Subcutaneous abdominal adipose tissue (tissue), 5 donors: ENCODE measurements around the gene CDC42BPG.

Experiments
- H3K27ac ChIP-seq: one replicate; pipeline ENCODE4 v1.7.0; 2013; ENCODE audit warnings: low read depth, mild to moderate bottlenecking, inconsistent platforms, low read length, moderate library complexity
- H3K27me3 ChIP-seq, 5 donors: one replicate each; pipeline ENCODE4 v1.7.0; 2013; ENCODE audit warnings: low read length in 5 of 5, inconsistent platforms in 1 of 5; ENCODE audit not compliant: control insufficient read depth in 5 of 5, insufficient read depth in 4 of 5
- H3K36me3 ChIP-seq, 5 donors: one replicate each; pipeline ENCODE4 v1.7.0; 2013; ENCODE audit warnings: low read length in 5 of 5; ENCODE audit not compliant: control insufficient read depth in 5 of 5, insufficient read depth in 5 of 5
- H3K4me1 ChIP-seq, 5 donors: one replicate each; pipeline ENCODE4 v1.7.0; 2013; ENCODE audit warnings: low read length in 5 of 5, mild to moderate bottlenecking in 3 of 5, moderate library complexity in 1 of 5; ENCODE audit not compliant: control insufficient read depth in 5 of 5, insufficient read depth in 5 of 5
- H3K4me3 ChIP-seq, 5 donors: one replicate each; pipeline ENCODE4 v1.7.0; 2013; ENCODE audit warnings: low read length in 5 of 5, low read depth in 1 of 5
- H3K9ac ChIP-seq, 5 donors: one replicate each; pipeline ENCODE4 v1.7.0; 2013; ENCODE audit warnings: low read length in 5 of 5, mild to moderate bottlenecking in 4 of 5, moderate library complexity in 3 of 5
- H3K9me3 ChIP-seq, 5 donors: one replicate each; pipeline ENCODE4 v1.7.0; 2013; ENCODE audit warnings: low read length in 5 of 5; ENCODE audit not compliant: control insufficient read depth in 5 of 5
- donor health status: healthy.
- donor health status: healthy.
- donor health status: healthy.
- donor health status: healthy.
- donor health status: healthy.

CDC42BPG gene

GRCh38 chr11:64878494-64879243 is 34.2 kb upstream of the CDC42BPG start, which contains the start of gene EHD1:
Gene EHD1, minus strand, starts transcription at chr11:64878621. Its CDS starts 157 bp downstream, at chr11:64878464.
- Histone ChIP-seq H3K27me3 (no peaks in the 10 kb centered on the region), H3K9ac (peak within 1 kb of the TSS; percentile 84 to 98 (median 96)), H3K4me3 (peak within 1 kb of the TSS; percentile 90 to 100 (median 98)), H3K27ac (peak within 1 kb of the TSS; percentile 99), H3K4me1 (peaks cover 21 to 74% (median 68%) of the 10 kb centered on the region in 5 donors), H3K36me3 (peaks cover 0 to 13% (median 8%) of the 10 kb centered on the region in 5 donors), H3K9me3 (no peaks in the 10 kb centered on the region)

- peak overlapping the region; percentile 94 for H3K27ac ChIP-seq
- peak overlapping the region; percentile 86 to 100 (median 94) for H3K4me3 ChIP-seq
- no peaks in the 10 kb centered on the region for H3K9me3 ChIP-seq
- peaks cover 23 to 77% (median 71%) of the 10 kb centered on the region in 5 donors for H3K4me1 ChIP-seq
- peaks cover 0 to 17% (median 12%) of the 10 kb centered on the region in 5 donors for H3K36me3 ChIP-seq
- no peaks in the 10 kb centered on the region for H3K27me3 ChIP-seq
- H3K9ac ChIP-seq: peak overlapping the region; percentile 73 to 98 (median 96)
Observed at GRCh38 chr11:64878223-64878493, 33.7 kb upstream of the CDC42BPG start.

- Histone ChIP-seq H3K9me3 (no peaks in the 10 kb centered on the region), H3K9ac (peak overlapping the region; percentile 73 to 98 (median 96)), H3K36me3 (peaks cover 0 to 23% (median 18%) of the 10 kb centered on the region in 5 donors), H3K27ac (peak overlapping the region; percentile 94), H3K27me3 (no peaks in the 10 kb centered on the region), H3K4me3 (peak overlapping the region; percentile 90 to 100 (median 98)), H3K4me1 (peaks cover 23 to 83% (median 77%) of the 10 kb centered on the region in 5 donors)
Observed at GRCh38 chr11:64877390-64878222, 33.2 kb upstream of the CDC42BPG start.

GRCh38 chr11:64876835-64877341 is 32.4 kb upstream of the CDC42BPG start:
- H3K9me3 ChIP-seq: no peaks in the 10 kb centered on the region
- H3K27ac ChIP-seq: peak overlapping the region; percentile 94
- peak overlapping the region; percentile 90 to 100 (median 98) for H3K4me3 ChIP-seq
- peaks cover 0 to 28% (median 23%) of the 10 kb centered on the region in 5 donors for H3K36me3 ChIP-seq
- peak overlapping the region; percentile 73 to 98 (median 96) for H3K9ac ChIP-seq
- H3K27me3 ChIP-seq: no peaks in the 10 kb centered on the region
- peaks cover 23 to 86% (median 82%) of the 10 kb centered on the region in 5 donors for H3K4me1 ChIP-seq

GRCh38 chr11:64876229-64876750 is 31.8 kb upstream of the CDC42BPG start:
- peaks cover 0 to 34% (median 29%) of the 10 kb centered on the region in 5 donors for H3K36me3 ChIP-seq
- no peaks in the 10 kb centered on the region for H3K27me3 ChIP-seq
- peak overlapping the region; percentile 90 to 100 (median 98) for H3K4me3 ChIP-seq
- H3K9ac ChIP-seq: peak overlapping the region in 4 of 5 donors; percentile 84 to 98 (median 97)
- H3K4me1 ChIP-seq: peaks cover 28 to 88% (median 83%) of the 10 kb centered on the region in 5 donors
- peak overlapping the region; percentile 94 for H3K27ac ChIP-seq
- no peaks in the 10 kb centered on the region for H3K9me3 ChIP-seq

- Histone ChIP-seq H3K9me3 (no peaks in the 10 kb centered on the region), H3K27me3 (no peaks in the 10 kb centered on the region), H3K4me3 (peak overlapping the region; percentile 90 to 100 (median 98)), H3K9ac (peak overlapping the region in 3 of 5 donors; percentile 84 to 98 (median 96)), H3K36me3 (peaks cover 0 to 39% (median 32%) of the 10 kb centered on the region in 5 donors), H3K27ac (peak overlapping the region; percentile 94), H3K4me1 (peaks cover 30 to 88% (median 83%) of the 10 kb centered on the region in 5 donors)
Observed at GRCh38 chr11:64875369-64876228, 31.1 kb upstream of the CDC42BPG start.

- peak overlapping the region; percentile 94 for H3K27ac ChIP-seq
- no peaks in the 10 kb centered on the region for H3K9me3 ChIP-seq
- no peaks in the 10 kb centered on the region for H3K27me3 ChIP-seq
- H3K9ac ChIP-seq: no peak overlapping the region
- H3K36me3 ChIP-seq: peaks cover 0 to 39% (median 32%) of the 10 kb centered on the region in 5 donors
- peak overlapping the region in 4 of 5 donors; percentile 22 to 42 (median 25) for H3K4me3 ChIP-seq
- H3K4me1 ChIP-seq: peaks cover 40 to 88% (median 83%) of the 10 kb centered on the region in 5 donors
Observed at GRCh38 chr11:64874308-64875240, 30.1 kb upstream of the CDC42BPG start.

GRCh38 chr11:64872790-64873488 is 28.5 kb upstream of the CDC42BPG start:
- Histone ChIP-seq H3K36me3 (peaks cover 0 to 47% (median 39%) of the 10 kb centered on the region in 5 donors), H3K9ac (peak overlapping the region in 1 of 5 donors; percentile 9)

More at GRCh38 chr11:64872790-64873488, 28.5 kb upstream of the CDC42BPG start:
- Histone ChIP-seq H3K4me1 (peaks cover 46 to 90% (median 86%) of the 10 kb centered on the region in 5 donors), H3K9me3 (no peaks in the 10 kb centered on the region), H3K27ac (no peak overlapping the region), H3K27me3 (no peaks in the 10 kb centered on the region), H3K4me3 (no peak overlapping the region)
